HepG2 (cell line): ENCODE data around the gene CPM. TPM values are rescaled to one million over a fixed set of nuclear protein-coding genes. Genes with fewer than 3 reads are reported as not detected.

ENCODE experiments used
- ATF4 ChIP-seq, 2 experiments: fragments of 450-650 bp in 1 of 2; sonication (generic) in 1 of 2; formaldehyde crosslinking; IDR thresholded peaks; 2 replicates each; pipeline versions ENCODE4 v1.5.0 to v1.8.0; 2020 to 2022; ENCODE audit warnings: mild to moderate bottlenecking in 1 of 2, missing genetic modification reagents in 1 of 2
- BCLAF1 ChIP-seq: fragments of 450-650 bp; IDR thresholded peaks from 2 replicates; pipeline ENCODE4 v1.6.1; 2017; ENCODE audit warnings: mild to moderate bottlenecking
- HOXA5 ChIP-seq: sonication (generic); formaldehyde crosslinking; IDR thresholded peaks from 2 replicates; pipeline ENCODE4 v1.4.0; 2020; ENCODE audit warnings: missing genetic modification reagents
- HOXD1 ChIP-seq: sonication (generic); formaldehyde crosslinking; IDR thresholded peaks from 2 replicates; pipeline ENCODE4 v1.5.0; 2020; ENCODE audit warnings: missing genetic modification reagents
- JDP2 ChIP-seq: sonication (generic); formaldehyde crosslinking; IDR thresholded peaks from 2 replicates; pipeline ENCODE4 v1.8.1; 2022; ENCODE audit warnings: missing genetic modification reagents, borderline replicate concordance
- MTERF4 ChIP-seq: sonication (generic); formaldehyde crosslinking; IDR thresholded peaks from 2 replicates; pipeline ENCODE4 v1.8.0; 2023; ENCODE audit warnings: mild to moderate bottlenecking, missing genetic modification reagents
- MYC ChIP-seq: sonication (generic); formaldehyde crosslinking; IDR thresholded peaks from 2 replicates; pipeline ENCODE4 v1.9.0; 2021; ENCODE audit warnings: missing genetic modification reagents, borderline replicate concordance
- REST ChIP-seq, 2 experiments: IDR thresholded peaks; 2 replicates each; pipeline ENCODE4 v1.6.1; 2011 to 2012; ENCODE audit warnings: low read length in 2 of 2, borderline replicate concordance in 1 of 2, low read depth in 1 of 2, mild to moderate bottlenecking in 1 of 2, moderate library complexity in 1 of 2
- RFXAP ChIP-seq: sonication (generic); formaldehyde crosslinking; IDR thresholded peaks from 2 replicates; pipeline ENCODE4 v1.4.0; 2020; ENCODE audit warnings: missing genetic modification reagents, borderline replicate concordance
- SRF ChIP-seq: IDR thresholded peaks from 2 replicates; pipeline ENCODE4 v1.6.1; 2011; ENCODE audit warnings: mild to moderate bottlenecking, low read depth, low read length, moderate library complexity
- ZNF275 ChIP-seq: sonication (generic); formaldehyde crosslinking; IDR thresholded peaks from 2 replicates; pipeline ENCODE4 v1.8.0; 2022; ENCODE audit warnings: missing genetic modification reagents, mild to moderate bottlenecking, inconsistent platforms, borderline replicate concordance
- ZNF280D ChIP-seq: sonication (generic); formaldehyde crosslinking; IDR thresholded peaks from 2 replicates; pipeline ENCODE4 v1.5.1; 2020; ENCODE audit warnings: mild to moderate bottlenecking, missing genetic modification reagents
- ZNF451 ChIP-seq: sonication (generic); formaldehyde crosslinking; IDR thresholded peaks from 2 replicates; pipeline ENCODE4 v1.5.0; 2020; ENCODE audit warnings: mild to moderate bottlenecking, missing genetic modification reagents
- polyA plus RNA-seq, 8 experiments: library from polyadenylated mRNA; depleted of rRNA in 3 of 8; stranded (reverse) in 7 of 8; unstranded in 1 of 8; fragments of >200 nt; fragmentation: Illumina TruSeq in 4 of 8; extraction: Trizol in 4 of 8; gene quantifications; 2 replicates each; pipeline versions ENCODE4 v1.2.1 to v1.2.3, GENCODE V29; 2011 to 2016; ENCODE audit warnings: low read depth in 4 of 8, missing spikeins in 1 of 8, mixed read lengths in 1 of 8; ENCODE audit not compliant: insufficient read depth in 1 of 8
- total RNA-seq, 5 experiments: library from RNA; depleted of rRNA; stranded (reverse); fragments of >200 nt; fragmentation: Illumina TruSeq; extraction: Trizol; gene quantifications; 2 replicates each; pipeline ENCODE4 v1.2.3, GENCODE V29; 2016; ENCODE audit warnings: low read depth in 1 of 5

Gene CPM
- total and polyA plus RNA-seq, 2 of the 13 experiments (the other 11 are each of a cell fraction or from before 2014, with no cell fraction given) = not detected

- TF ChIP-seq SRF (no peak), BCLAF1 (no peak), ZNF280D (CRISPR knock-in tag) (peak; percentile 75; the same call in 1 of the 2 replicates), HOXA5 (CRISPR knock-in tag) (peak; percentile 36; the same call in 1 of the 2 replicates), HOXD1 (CRISPR knock-in tag) (peak; percentile 69; the same call in 1 of the 2 replicates), ZNF275 (0 out of 2 replicates have a peak, but pooled peaks have one; percentile 83), REST (IDR thresholded peaks at IDR 0.05; ENCODE audit: borderline replicate concordance in 1 of 2, low read depth in 1 of 2, low read length in 2 of 2) (peak in 1 of 2 experiments; percentile 60; a peak in 1 of 4 replicates), RFXAP (CRISPR knock-in tag) (peak; percentile 73), ATF4 (CRISPR knock-in tag; IDR thresholded peaks at IDR 0.05) (peak in 1 of 2 experiments; percentile 60; a peak in 1 of 4 replicates), MYC (CRISPR knock-in tag) (peak; percentile 82), JDP2 (no peak; the same call in 1 of the 2 replicates), MTERF4 (CRISPR knock-in tag) (peak; percentile 34; the same call in 1 of the 2 replicates), ZNF451 (CRISPR knock-in tag) (no peak)
These were observed 124.4 kb downstream of the CPM start (continued) for GRCh38 chr12:68808388-68809189.
